GM12878 (cell line): ENCODE results near the gene BACE2. TPM values are rescaled to one million over a fixed set of nuclear protein-coding genes. Genes with fewer than 3 reads are reported as not detected.

Source experiments
- ATAC-seq: fragments of 200-7000 bp; cut with Tn5 transposase; 3 replicates; pipeline ENCODE4 v1.9.1; 2020; ENCODE audit warnings: mild to moderate bottlenecking, moderate library complexity
- BruUV-seq: library from RNA; stranded (reverse); fragments of 400-500 nt; replicated peaks from 2 replicates; lab custom pipeline; 2021; lab: Mats Ljungman, UMichigan
- CTCF ChIA-PET: fragments of 300-600 bp; sonication (Branson Sonifier 250); formaldehyde crosslinking; extraction: SDS; loops from one replicate; lab custom pipeline; 2021; ENCODE audit warnings: inconsistent platforms; lab: Yijun Ruan, JAX
- POLR2A ChIA-PET: fragments of 350-600 bp; formaldehyde crosslinking; extraction: SDS; loops from one replicate; lab custom pipeline; 2021; ENCODE audit warnings: inconsistent platforms; lab: Charles Lee
- RAD21 ChIA-PET: fragments of 300-600 bp; sonication (Branson Sonifier 250); formaldehyde crosslinking; loops from one replicate; lab custom pipeline; 2023; ENCODE audit warnings: antibody characterized with exemption; ENCODE audit not compliant: unreplicated experiment; lab: Charles Lee
- SMC1A ChIA-PET: fragments of 300-600 bp; sonication (Branson Sonifier 250); formaldehyde crosslinking; loops from one replicate; lab custom pipeline; 2023; ENCODE audit not compliant: unreplicated experiment, uncharacterized antibody; lab: Charles Lee
- DNase-seq: peaks from one replicate; pipeline ENCODE4 v3.0.0-alpha.2; 2011; ENCODE audit warnings: low read depth, low spot score
- FAIRE-seq: peaks from 3 replicates; lab custom pipeline; 2011; peaks lifted over from hg19 to GRCh38; lab: Jason Lieb, UNC
- H2AFZ ChIP-seq: 2 replicates; pipeline ENCODE4 v1.6.0; 2011; ENCODE audit warnings: low read depth, low read length, control low read depth; ENCODE audit not compliant: control insufficient read depth
- H3K27ac ChIP-seq: 2 replicates; pipeline ENCODE4 v1.5.1; 2011; ENCODE audit warnings: control low read depth; ENCODE audit not compliant: control insufficient read depth, insufficient read depth
- H3K27me3 ChIP-seq, 2 experiments: replicated peaks in 1 of 2; 2 replicates each; pipeline versions ENCODE4 v1.6.0 to v1.6.1; 2011; ENCODE audit warnings: low read length in 1 of 2; ENCODE audit not compliant: control insufficient read depth in 2 of 2, insufficient read depth in 2 of 2
- H3K36me3 ChIP-seq, 2 experiments: 2 replicates each; pipeline ENCODE4 v1.5.1; 2011; ENCODE audit warnings: low read length in 1 of 2; ENCODE audit not compliant: control insufficient read depth in 2 of 2, insufficient read depth in 2 of 2
- H3K4me1 ChIP-seq: 2 replicates; pipeline ENCODE4 v1.6.1; 2011; ENCODE audit warnings: mild to moderate bottlenecking, low read length, moderate library complexity, mixed read lengths; ENCODE audit not compliant: control insufficient read depth, insufficient read depth
- H3K4me2 ChIP-seq: 2 replicates; pipeline ENCODE4 v1.6.0; 2011; ENCODE audit warnings: control low read depth; ENCODE audit not compliant: control insufficient read depth, insufficient read depth
- H3K4me3 ChIP-seq: fragments of 200-600 bp; sonication (generic); 2 replicates; pipeline ENCODE4 v1.5.1; 2016
- H3K79me2 ChIP-seq: 2 replicates; pipeline ENCODE4 v1.6.0; 2011; ENCODE audit warnings: low read length; ENCODE audit not compliant: control insufficient read depth, insufficient read depth
- H3K9ac ChIP-seq: 2 replicates; pipeline ENCODE4 v1.8.0; 2011; ENCODE audit warnings: low read length, control low read depth, mixed read lengths; ENCODE audit not compliant: control insufficient read depth, insufficient read depth
- H3K9me3 ChIP-seq: replicated peaks from 3 replicates; pipeline ENCODE4 v1.5.1; 2011; ENCODE audit warnings: mild to moderate bottlenecking, low read length; ENCODE audit not compliant: control insufficient read depth, insufficient read depth
- H4K20me1 ChIP-seq: 2 replicates; pipeline ENCODE4 v1.6.0; 2011; ENCODE audit not compliant: control insufficient read depth, insufficient read depth
- KAT2A ChIP-seq: conservative IDR thresholded peaks from 2 replicates; pipeline ENCODE4 v1.6.1; 2011; ENCODE audit warnings: low read depth, low read length; ENCODE audit not compliant: control insufficient read depth
- RBBP5 ChIP-seq: fragments of 200-600 bp; sonication (generic); conservative IDR thresholded peaks from 2 replicates; pipeline ENCODE4 v1.6.1; 2016
- SMARCA5 ChIP-seq: fragments of 450-650 bp; IDR thresholded peaks from 2 replicates; pipeline ENCODE4 v1.6.1; 2017; ENCODE audit warnings: mild to moderate bottlenecking
- TAF1 ChIP-seq: IDR thresholded peaks from 2 replicates; pipeline ENCODE4 v1.6.1; 2011; ENCODE audit warnings: mild to moderate bottlenecking, low read depth, low read length, borderline replicate concordance
- ZNF384 ChIP-seq: IDR thresholded peaks from 2 replicates; pipeline ENCODE4 v1.6.1; 2012; ENCODE audit warnings: low read depth, mild to moderate bottlenecking, low read length, improper control_type of control experiment, borderline replicate concordance
- WGBS: methylation state at CpG from one replicate; pipeline ENCODE4 v1.1.6; 2016; ENCODE audit warnings: low lambda C conversion rate; ENCODE audit not compliant: insufficient replicate concordance, insufficient coverage; ENCODE audit errors: missing lambda C conversion rate; 5-methylcytosine and 5-hydroxymethylcytosine counted together
- in situ Hi-C: fragments of 300-500 bp; cut with MboI; formaldehyde crosslinking; loops from 9 replicates; pipeline ENCODE4 v1.14.3; 2018; ENCODE audit warnings: mixed read lengths
- intact Hi-C: fragments of 100-400 bp; cut with micrococcal nuclease; formaldehyde crosslinking; loops from one replicate; pipeline ENCODE4 v1.14.2; 2022; ENCODE audit not compliant: unreplicated experiment
- polyA plus RNA-seq, 11 experiments: library from polyadenylated mRNA; depleted of rRNA in 4 of 11; unstranded in 6 of 11; stranded (reverse) in 5 of 11; fragments of >200 nt; fragmentation: Nextera tagmentation in 4 of 11; fragmentation: Illumina TruSeq in 1 of 11; extraction: Ambion mirVana in 4 of 11; extraction: Trizol in 1 of 11; gene quantifications; 1 replicate in 1 of 11; 2 replicates in 10 of 11; pipeline versions ENCODE4 v1.2.1 to v1.2.3, GENCODE V29; 2011 to 2016; ENCODE audit warnings: inconsistent platforms in 2 of 11, missing spikeins in 2 of 11, low read depth in 1 of 11
- total RNA-seq, 4 experiments: library from RNA; depleted of rRNA in 3 of 4; stranded (reverse); fragments of >200 nt in 3 of 4; fragmentation: Illumina TruSeq in 1 of 4; extraction: Trizol in 1 of 4; gene quantifications; 2 replicates each; pipeline versions ENCODE4 v1.2.1 to v1.2.3, GENCODE V29; 2013 to 2021
- TF ChIP-seq, protein P1 (sequence below): fragments of 450-650 bp; formaldehyde crosslinking; IDR thresholded peaks from 2 replicates; pipeline ENCODE4 v1.4.0; 2022; ENCODE audit warnings: mild to moderate bottlenecking, moderate library complexity
- TF ChIP-seq, protein P2 (sequence below): fragments of 450-650 bp; IDR thresholded peaks from 2 replicates; pipeline ENCODE4 v1.6.1; 2018; ENCODE audit warnings: borderline replicate concordance, mild to moderate bottlenecking; ENCODE audit not compliant: partially characterized antibody

The BACE2 gene
- total and polyA plus RNA-seq, 10 of the 15 experiments (the other 5 are each of a cell fraction or from before 2014, with no cell fraction given) = 0.04 to 0.69 (median 0.18) TPM; not detected in 5

DNA sequence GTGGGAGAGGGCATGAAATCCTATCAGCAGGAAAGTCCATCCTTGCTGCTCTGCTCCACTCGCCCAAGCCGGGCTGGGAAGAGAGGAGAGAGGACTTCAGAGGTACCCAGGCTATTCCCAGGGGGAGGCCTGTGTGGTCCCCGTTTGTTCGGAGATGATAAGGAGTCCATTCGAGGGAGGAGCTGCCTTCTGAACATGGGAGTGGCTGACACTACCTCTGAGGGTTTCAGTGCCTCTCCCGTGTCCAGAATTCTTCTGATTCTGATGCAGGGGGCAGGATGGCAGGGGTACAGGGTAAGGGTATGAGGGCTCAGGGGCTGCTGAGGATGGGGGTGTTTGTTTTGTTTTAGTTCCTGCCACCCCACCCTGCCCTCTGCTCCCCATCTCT is 40.4 kb downstream of the BACE2 start:
- Histone ChIP-seq H2AFZ (no peak overlapping the region), H3K4me1 (no peaks in the 10 kb centered on the region), H3K79me2 (no peaks in the 10 kb centered on the region), H3K27ac (no peak overlapping the region), H4K20me1 (no peaks in the 10 kb centered on the region), H3K27me3 (no peaks in the 10 kb centered on the region; a peak in 1 of 4 replicates), H3K4me3 (no peak overlapping the region), H3K9me3 (no peaks in the 10 kb centered on the region), H3K9ac (no peak overlapping the region), H3K4me2 (no peak overlapping the region), H3K36me3 (no peaks in the 10 kb centered on the region)
- BruUV-seq = no TSS peak
- TF ChIP-seq SMARCA5 (no peak), ZNF384 (no peak), RBBP5 (no peak), TAF1 (no peak), KAT2A (no peak)
- TF ChIP-seq, protein P1, sequence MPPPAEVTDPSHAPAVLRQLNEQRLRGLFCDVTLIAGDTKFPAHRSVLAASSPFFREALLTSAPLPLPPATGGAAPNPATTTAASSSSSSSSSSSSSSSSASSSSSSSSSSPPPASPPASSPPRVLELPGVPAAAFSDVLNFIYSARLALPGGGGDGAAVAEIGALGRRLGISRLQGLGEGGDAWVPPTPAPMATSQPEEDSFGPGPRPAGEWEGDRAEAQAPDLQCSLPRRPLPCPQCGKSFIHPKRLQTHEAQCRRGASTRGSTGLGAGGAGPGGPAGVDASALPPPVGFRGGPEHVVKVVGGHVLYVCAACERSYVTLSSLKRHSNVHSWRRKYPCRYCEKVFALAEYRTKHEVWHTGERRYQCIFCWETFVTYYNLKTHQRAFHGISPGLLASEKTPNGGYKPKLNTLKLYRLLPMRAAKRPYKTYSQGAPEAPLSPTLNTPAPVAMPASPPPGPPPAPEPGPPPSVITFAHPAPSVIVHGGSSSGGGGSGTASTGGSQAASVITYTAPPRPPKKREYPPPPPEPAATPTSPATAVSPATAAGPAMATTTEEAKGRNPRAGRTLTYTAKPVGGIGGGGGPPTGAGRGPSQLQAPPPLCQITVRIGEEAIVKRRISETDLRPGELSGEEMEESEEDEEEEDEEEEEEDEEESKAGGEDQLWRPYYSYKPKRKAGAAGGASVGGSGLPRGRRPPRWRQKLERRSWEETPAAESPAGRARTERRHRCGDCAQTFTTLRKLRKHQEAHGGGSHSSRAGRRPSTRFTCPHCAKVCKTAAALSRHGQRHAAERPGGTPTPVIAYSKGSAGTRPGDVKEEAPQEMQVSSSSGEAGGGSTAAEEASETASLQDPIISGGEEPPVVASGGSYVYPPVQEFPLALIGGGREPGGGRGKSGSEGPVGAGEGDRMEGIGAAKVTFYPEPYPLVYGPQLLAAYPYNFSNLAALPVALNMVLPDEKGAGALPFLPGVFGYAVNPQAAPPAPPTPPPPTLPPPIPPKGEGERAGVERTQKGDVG (CRISPR knock-in tag) = no peak
- TF ChIP-seq, protein P2, sequence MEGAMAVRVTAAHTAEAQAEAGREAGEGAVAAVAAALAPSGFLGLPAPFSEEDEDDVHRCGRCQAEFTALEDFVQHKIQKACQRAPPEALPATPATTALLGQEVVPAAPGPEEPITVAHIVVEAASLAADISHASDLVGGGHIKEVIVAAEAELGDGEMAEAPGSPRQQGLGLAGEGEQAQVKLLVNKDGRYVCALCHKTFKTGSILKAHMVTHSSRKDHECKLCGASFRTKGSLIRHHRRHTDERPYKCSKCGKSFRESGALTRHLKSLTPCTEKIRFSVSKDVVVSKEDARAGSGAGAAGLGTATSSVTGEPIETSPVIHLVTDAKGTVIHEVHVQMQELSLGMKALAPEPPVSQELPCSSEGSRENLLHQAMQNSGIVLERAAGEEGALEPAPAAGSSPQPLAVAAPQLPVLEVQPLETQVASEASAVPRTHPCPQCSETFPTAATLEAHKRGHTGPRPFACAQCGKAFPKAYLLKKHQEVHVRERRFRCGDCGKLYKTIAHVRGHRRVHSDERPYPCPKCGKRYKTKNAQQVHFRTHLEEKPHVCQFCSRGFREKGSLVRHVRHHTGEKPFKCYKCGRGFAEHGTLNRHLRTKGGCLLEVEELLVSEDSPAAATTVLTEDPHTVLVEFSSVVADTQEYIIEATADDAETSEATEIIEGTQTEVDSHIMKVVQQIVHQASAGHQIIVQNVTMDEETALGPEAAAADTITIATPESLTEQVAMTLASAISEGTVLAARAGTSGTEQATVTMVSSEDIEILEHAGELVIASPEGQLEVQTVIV = no peak
- no peak for ATAC-seq
- 14% methylated on average over 6 of the region's 6 CpGs for WGBS
- DNase-seq = no peak
- CTCF ChIA-PET = no interaction called here
- SMC1A ChIA-PET = no interaction called here
- POLR2A ChIA-PET = no interaction called here
- intact Hi-C loops (no loop called here), in situ Hi-C loops (no loop called here)
- RAD21 ChIA-PET = no interaction called here
- FAIRE-seq = no peak
